NCI-H748 (cell line): ENCODE measurements around the gene SDK2.

Experiments
- DNase-seq: peaks from one replicate; lab custom pipeline; 2025; ENCODE audit not compliant: unreplicated experiment; lab: John Stamatoyannopoulos, UW

The SDK2 gene

DNA sequence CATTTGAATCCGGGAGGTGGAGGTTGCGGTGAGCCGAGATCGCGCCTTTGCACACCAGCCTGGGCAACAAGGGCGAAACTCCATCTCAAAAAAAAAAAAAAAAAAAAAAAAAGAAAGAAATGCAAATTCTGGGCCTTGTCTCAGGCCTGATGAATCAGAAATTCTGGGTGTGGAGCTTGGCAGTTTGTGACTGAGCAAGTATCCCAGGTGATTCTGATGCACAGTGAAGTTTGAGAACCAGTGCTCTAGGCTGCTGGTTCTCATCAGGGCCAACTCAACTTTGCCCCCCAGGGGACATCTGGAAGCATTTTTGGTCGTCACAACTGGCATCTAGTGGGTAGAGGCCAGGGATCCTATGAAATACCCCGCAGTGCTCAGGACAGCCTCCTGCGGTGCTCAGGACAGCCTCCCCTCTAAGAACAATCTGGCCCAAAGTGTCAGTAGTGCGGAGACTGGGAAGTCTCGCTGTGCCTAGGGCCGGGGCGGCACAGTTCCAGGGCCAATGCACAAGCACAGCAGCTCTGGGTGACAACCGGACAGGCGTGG, 55.9 kb downstream of the SDK2 start:
- DNase-seq, result no peak

DNA sequence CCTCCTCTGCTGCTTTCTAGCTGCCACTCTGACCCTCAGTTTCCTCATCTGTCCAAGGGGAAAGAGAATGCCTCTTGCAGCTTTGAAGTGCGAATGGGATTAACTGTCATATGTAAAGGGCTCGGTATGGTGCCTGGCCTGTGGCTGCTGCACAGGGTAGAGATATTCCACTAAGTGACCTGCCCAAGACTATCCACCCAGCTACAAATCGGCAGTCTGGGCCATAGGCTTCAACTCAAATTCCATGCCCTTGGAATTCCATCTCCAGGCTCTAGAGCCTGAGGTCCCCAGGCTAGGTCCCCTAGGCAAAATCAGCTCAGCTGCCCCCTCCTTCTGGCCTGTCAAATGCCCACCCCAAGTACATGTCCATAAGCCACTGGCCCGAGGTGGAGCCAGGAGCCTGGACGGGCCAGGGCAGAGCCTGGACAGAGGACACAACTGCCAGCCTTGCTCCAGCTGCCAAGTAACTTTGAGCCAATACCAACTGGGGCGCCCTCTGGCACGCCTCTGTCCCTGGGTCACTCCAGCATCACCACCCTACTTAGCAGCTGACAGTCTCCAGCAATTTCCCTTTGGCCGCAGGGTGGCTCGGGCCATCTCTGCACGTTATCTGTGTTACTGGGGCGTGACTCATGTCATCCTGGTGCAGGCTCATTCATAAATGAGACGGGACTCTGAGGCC, 57.2 kb downstream of the SDK2 start:
- no peak for DNase-seq

DNA sequence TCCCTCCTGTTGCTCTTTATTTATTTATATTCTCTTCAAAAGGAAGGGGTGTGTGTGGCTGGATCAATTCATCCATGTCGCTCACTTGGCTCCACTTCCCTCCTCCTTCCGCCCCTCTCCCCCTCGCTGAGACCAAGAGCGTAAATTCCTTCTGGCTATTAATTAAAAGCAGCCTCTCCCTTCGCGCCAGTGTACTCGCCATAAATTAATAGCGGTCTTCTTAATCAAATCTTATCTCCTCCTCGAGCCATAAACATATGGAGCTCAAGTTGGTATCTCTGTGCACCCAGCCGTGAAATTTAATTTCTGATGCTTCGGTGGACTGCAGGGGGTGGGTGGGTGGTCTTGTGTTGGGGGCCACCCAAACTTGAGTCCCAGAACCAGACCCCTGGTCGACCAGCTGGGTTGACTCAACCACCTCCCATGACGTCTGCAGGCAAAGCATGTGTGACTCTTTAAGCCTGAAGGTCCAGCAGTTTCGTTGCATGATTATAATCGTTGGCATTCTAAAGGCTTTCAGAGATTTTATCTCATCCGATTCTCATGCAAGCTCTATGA, 57.9 kb downstream of the SDK2 start:
- peak; percentile 40 for DNase-seq

DNA sequence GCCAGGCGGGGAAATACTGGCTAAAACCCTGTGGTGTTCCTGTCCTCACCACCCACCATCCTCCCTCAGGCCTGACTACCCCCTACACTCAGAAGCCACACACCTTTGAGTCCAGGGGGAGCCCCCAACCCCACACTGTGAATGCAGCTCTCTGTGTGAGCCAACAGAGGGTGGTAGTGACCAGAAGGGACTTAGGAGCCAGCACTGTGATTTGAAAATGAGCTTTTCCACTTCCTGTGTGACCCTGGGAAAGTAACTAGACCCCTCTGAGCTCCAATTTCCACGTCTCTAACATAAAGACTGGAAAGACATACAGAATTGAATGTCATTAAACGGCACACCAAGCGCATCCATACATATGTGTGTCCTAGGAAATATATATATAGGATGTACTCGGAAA, 58.7 kb downstream of the SDK2 start:
- no peak for DNase-seq

DNA sequence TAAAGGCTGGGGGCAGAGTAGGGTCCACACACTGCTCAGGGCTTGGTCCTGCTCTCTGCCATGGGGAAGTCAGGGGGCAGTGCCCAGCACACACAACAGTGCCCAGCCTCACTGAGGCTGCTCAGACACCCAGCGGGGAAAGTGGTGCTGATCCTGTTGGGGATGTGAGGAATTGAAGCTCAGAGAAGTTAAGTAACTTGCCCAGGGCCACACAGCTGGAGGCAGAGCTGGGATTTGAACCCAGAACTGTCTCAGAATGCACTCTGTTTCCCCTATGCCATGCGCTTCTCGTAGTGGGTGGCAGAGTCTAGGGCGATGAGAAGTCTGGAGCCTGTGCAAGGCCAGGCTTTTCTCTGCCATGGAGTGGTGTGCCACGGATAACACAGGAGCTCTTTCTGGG, 59.3 kb downstream of the SDK2 start:
- no peak for DNase-seq

DNA sequence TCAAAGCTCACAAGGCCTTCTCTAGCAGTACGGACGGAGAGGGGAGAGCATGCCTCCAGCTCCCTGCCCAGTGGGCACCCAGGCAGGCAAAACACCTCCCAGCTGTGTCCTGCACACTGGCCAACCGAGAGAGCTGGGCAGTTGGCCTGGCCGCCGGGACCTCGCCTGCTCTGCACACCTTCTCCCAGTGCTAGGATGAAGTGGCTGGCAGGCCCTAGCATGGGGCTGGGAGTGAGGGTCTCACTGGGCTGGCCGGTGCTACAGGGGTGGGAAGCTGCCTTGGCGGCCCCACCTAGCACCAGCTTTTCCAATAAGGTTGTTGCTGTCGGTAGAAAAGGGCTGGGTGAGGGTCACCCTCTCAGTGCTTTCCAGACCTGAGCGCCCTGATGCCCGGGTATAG, 60.2 kb downstream of the SDK2 start:
- no peak for DNase-seq

DNA sequence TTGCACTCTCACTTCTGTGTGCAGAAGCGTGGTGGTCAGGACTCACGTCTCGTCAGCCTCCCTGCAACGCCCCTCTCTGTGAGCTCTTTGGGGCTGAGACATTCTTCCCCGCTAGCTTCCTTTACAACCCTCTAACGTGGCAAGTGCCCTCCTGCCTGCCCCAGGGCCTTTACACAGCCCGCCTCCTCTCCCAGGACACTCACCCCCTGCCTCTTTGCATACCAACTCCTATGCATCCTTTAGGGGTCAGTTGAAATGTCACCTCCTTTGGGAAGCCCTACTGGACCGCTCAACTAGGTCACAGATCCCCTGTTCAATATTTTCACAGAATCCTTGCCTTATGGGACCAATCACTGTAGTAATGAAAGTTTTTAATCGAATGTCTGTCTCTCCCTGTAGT, 61.4 kb downstream of the SDK2 start:
- DNase-seq, result no peak

DNA sequence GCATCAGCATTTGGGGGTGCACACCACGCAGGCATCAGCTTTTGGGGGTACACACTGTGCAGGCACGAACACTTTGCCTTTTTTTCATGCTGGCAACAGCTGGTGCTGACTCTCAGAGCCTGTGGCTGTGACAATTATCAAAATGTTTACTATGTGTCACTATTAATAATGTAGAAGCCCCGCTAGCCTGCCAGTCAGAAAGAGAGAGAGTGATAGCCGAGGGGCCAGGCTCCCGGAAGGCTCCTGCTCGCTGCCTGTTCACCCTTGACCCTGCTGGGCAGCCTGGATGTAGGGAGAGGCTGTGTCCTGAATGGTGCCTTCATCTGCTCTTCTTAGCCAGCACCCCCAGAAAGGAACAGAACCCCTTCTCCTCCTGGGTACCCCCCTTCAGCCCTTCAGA, 61.9 kb downstream of the SDK2 start:
- peak; percentile 26 for DNase-seq

DNA sequence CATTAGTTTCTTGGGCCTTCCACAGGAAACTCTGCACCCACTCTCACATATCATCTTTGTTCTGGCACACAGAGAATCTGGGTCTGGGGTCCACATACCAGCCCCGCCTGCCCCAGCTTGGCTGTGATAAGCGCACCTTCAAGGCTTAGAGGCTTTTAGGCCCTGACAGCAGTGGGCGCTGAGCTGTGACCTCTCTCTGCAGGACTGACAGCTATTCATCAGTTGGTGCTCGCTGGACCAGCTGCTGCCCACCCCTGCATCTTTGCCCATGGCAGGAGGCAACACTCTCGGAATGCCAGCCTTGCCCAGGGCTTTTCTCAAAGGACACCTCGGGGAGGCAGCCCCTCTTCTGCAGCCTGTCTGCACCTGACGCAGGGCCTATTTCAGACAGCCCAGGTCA, 62.9 kb downstream of the SDK2 start:
- no peak for DNase-seq

DNA sequence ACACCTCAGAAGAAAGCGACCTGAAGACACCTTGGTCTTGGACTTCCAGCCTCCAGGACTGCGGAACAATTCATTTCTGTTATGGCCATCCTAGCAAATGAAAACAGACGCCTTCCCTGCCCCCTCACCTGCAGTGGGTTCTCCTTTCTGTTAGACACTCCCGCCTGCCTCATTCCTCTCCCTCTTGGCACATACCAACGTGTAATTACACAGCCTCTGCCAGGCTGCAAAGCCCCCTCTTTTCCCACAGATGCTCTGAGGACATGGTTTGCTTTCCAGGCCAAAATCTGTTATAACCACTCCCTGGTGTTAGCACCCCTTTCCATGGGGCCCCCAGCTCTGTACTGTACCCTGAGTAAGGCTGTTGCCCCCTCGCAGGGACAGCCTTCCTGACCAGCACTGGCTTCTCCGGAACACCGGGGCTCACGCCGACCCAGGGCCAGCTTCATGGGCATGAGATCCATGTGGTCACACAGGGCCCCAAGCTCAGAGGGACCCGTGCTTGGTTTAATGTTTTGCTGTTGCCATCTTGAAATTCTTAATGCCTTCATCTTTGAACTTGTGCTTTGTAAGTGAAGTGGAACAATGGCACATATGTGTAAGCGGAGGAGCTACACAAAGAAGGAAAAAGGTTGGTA, 64.1 kb downstream of the SDK2 start:
- DNase-seq, result no peak

DNA sequence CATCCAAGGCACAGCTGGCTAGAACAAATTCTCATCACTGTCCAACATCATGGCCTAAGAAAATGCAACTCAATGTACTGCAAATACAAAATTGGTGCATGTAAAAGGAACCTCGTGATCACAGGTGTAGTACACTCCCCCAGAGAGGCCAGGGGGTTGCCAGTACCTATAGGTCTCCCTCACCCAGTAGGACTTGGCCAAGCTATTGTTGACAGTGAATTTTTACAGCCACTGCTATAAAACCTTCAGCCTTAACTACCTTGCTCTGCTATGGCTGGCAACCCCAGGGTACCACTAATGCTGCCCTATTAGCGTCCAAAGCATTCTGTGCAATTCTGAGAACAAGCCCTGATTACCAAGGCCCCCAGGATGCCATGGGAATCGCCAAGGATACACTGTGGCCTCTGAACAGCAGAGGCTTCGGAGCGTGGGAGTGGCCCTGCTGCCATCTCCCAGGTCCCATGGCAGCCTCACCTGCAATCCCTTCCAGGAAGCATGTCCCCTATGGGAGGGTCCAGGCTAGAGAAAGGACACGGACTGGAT, 67.6 kb downstream of the SDK2 start:
- DNase-seq, result no peak

DNA sequence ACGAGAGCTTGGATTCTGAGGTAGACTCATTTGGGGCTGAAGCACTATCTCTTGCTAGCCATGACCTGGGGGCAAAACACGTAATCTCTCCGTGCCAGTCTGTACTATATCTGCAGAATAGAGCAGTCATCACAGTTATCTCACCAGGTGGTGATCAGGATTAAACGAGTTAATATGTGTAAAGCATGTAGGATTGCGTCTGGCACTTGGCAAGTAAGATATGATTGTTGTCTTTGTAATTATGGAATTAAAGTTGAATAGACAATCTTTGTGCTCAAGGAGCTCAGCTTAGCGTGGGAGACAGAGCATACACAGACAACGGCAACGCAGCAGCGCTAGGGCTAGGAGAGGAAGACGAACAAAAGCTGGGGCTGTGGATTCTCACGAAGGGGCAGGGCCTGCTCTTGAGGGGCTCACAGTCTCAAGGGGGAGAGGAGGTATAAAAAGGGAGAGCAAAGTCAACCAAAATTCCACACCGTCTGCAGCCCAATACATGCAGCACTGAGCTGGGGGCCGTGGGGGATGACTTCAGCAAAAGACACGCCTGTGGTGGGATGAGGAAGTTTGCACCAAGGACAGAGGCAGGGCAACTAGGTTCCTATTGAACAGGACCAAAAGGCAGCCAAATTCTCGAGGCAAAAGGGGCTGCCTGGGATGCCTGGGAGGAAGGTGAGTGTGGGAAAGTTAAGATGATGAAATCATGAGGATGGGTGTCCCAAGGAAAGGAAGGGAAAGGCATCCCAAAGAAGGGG, 68.6 kb downstream of the SDK2 start:
- peak; percentile 41 for DNase-seq

DNA sequence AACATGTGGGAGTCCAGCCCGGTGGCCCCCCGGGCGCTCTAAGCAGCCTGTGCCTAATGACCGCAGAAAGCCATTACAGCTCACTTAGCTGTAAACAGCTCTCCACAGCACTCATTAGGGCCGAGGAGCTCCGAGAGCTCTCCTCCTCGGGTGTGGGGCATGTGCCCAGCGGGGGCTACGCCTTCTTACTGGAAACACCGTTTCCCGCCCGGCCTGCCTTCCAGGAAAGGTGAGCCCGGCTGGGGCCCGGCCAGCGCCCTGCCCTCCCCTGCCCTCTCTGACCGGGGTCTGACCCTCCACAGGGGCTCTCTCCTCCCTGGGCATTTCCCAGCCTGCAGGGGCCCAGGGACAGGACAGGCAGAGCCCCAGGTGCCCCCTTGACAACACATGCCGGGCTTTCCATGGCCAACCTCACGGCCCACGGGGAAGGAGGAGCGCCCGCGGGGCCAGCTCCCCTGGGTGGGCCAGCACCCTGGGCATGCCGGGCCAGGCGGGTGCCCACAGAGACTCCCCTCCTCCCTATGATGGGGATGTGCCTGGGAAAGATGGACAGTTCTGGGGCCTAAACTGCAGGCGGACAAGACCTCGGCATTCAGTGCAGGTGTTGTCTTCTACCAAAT, 72.6 kb downstream of the SDK2 start:
- no peak for DNase-seq

DNA sequence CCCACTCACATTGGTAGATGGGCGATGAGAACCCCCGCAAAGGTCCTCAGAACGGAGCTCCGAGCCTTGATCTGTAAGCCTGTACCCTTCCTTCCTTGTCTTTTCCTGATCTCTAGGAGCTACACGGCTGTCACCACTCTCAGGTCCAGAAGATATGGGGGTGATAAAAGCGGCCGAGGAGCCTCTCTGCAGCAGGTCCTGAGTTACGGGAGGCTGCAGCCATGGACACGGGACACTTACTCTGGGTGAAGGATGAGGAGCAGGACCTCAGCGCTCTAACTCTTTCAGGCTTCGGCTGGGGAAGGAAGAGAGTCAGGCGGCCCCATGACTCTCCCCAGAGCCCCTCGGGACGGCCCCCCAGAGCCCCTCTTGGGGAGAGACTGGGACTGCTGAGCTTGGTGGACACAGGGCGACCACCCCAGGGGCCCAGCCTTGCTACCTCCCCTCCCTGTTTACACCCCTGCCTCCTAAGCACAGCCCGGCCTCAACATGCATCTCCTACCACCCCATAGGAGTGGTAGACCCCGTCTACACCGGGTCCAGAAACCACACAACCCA, 74.4 kb downstream of the SDK2 start:
- no peak for DNase-seq

DNA sequence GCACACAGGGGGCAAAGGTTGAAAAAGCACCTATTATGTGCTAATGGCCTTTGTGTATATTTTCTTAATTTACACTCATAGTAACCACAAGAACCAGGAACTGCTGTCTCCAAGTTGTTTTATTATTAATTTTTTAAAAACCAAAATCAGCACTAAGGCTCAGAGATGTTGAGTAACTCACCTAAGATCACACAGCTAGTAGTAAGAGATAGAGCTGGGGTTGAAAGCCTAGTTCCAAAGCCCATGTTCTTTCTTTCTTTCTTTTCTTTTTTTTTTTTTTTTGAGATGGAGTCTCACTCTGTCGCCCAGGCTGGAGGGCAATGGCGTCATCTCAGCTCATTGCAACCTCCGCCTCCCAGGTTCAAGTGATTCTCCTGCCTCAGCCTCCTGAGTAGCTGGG, 75.3 kb downstream of the SDK2 start:
- no peak for DNase-seq

DNA sequence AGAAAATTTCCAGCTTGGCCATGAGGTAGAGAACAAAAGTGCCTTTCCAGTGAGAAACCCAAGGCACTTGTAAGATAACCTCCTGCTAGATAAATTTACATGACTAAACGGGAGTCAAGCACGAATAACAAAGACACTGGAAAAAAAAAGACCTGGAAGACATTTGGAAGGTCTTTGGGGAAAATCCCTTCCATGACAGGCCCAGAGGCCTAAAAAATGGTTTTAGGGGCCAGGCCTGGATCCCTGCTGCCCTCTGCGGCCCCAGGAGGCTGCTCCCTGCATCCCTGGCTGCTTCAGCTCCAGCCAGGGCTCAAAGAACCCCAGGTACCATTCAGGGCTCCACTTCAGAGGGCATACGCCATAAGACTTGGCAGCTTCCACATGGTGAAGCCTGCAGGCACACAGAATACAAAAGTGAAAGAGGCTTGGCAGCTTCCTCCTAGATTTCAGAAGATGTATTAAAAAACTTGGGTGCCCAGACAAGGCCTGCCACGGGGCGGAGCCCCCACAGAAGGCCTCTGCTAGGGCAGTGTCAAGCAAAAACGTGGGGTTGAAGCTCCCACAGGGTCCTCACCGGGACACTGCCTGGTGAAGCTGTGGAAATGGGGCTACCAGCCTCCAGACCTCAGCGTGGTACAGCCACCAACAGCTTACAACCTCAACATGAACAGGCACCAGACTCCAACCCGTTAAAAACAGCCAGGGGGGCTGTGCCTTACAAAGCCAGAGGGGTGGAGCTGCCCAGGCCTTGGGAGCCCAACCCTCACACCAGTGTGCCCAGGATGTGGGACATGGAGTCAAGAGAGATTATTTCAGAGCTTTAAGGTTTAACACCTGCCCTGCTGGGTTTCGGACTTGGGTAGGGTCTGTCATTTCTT, 77.1 kb downstream of the SDK2 start:
- no peak for DNase-seq

DNA sequence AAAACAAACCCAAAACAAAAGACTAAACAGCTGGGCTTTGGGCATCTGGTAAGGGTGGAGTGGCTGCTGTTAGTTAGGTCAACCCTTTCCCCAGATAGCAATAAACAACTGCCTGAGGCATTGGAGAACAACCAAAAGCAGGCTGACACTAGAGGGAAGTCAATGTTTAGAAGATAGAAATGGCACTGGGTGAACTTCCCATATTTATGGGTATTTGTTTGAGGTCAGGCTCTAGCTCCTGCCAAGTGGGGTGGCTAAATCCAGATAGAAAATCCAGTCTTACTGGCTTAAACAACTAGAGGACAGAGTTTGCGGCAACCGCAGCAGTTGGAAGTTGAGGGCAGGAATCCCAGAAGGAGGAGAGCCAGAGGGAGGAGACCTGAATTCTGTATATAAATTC, 79.4 kb downstream of the SDK2 start:
- no peak for DNase-seq

DNA sequence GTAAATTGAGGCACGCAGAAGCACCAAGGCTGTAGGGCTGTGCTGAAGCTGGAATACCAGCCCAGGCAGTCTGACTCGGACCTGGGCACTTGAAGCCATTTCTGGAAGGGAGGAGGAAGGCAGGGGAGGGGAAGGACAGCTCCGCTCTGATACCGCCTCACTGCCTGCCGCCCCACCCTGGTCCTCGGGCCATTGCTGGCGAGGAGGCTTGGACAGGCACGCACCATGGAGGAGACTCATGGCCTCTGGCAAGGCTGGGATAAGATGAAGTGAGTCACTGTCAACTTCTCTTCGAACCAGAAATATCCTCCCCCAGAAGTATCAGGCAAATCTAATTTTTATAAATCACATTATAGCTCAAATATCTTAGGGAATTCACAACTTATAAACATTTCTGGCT, 81.3 kb downstream of the SDK2 start:
- DNase-seq, result no peak

DNA sequence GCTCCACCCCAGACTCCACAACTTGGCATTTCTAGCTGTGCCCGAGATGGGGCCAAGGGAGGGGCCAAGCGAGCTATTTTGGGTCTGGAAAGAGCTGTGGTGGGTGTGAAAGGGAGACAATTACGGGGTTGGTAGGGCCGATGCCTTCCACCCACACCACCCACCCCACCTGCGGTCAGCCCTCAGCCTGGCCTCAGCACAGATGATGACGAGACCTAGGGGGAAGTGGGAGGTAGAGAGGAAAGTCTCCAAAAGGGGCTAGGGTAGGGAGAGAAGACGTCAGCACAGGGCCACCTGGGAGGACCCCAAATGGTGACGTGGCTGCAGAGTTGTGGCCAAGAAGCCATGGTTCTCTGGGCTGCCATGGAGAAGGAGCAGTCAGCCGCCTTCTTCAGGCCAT, 83.1 kb downstream of the SDK2 start:
- no peak for DNase-seq

DNA sequence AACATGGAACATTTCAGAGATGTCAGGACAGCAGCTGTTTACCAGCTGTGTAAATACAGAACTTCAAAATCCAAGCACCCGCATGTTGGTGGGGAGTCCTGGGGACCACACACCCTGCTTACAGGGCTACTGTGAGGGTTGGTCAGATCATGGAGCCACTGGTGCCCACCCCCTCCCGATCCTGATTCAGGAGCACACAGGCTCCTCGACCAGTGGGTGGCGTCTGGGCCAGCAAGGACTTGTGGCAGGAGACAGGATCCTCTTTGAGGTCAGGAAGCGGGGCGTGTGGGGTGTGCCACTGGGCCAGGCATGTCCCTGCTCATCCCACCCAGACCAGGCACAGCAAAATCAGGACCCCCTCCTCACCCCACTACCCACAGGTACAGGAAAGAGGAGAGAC, 83.6 kb downstream of the SDK2 start:
- peak; percentile 10 for DNase-seq
